LoVo (cell line): ENCODE measurements around the gene SNRPD1.
A peak's percentile ranks its signal among the peaks of the same experiment; 100 is the strongest.
"Not testable (repeated sequence)": the region's sequence is repeated elsewhere in the genome, so short reads cannot be mapped to it uniquely, and the experiment has no call there.

ENCODE experiments used
- DNase-seq: peaks from one replicate; pipeline ENCODE4 v3.0.0-alpha.2; 2016; ENCODE audit warnings: low spot score

SNRPD1 gene

DNA sequence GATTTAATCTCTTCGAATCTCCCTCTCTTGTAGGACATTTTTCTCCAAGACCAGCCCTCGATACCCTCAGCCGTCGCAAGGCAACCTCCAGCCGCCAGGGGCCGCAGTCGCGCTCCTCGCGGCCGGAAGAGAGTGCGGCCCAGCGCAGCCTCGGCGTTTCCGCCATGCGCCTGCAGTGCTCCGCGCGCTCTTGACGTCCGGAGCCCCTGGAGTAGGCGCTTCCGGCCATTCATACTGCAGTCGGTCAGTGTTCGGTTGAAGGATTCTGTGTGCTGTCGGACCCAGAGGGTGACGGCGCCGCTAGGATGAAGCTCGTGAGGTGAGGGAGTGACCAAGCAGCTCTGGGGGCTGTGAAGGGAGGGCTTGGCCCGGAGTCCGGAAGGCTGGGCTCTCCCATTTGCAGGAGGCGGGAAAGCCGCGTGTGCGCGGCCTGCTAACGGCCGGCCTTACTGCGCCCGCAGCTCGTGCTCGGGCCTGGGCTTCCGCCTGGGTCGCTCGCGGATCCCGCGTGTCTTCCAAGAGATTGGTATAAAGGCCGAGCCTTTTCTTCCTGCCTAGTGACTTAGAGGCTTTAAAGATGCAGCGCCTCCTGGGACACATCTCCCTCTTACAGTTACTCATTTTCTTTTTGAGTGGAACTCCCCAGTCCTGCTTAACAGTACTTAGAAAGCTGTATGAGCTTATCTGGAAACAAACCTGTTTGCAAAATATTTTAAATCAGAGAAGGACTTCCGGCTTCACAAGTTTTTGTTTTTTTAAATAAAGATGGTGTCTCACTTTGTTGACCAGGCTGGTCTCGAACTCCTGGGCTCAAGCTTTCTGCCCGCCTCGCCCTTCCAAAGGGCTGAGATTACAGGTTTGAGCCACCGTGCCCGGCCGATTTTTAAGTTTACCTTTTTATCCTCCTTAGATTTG lies at the start of gene SNRPD1:
Gene SNRPD1 (plus strand): TSS at position 190 of the 915 bp plus-strand sequence. CDS start 116 bp downstream, at position 306.
- peak; percentile 92 for DNase-seq

GRCh38 chr18:21571772-21572171 lies 40.3 kb upstream of the SNRPD1 start:
- no peak for DNase-seq

DNA sequence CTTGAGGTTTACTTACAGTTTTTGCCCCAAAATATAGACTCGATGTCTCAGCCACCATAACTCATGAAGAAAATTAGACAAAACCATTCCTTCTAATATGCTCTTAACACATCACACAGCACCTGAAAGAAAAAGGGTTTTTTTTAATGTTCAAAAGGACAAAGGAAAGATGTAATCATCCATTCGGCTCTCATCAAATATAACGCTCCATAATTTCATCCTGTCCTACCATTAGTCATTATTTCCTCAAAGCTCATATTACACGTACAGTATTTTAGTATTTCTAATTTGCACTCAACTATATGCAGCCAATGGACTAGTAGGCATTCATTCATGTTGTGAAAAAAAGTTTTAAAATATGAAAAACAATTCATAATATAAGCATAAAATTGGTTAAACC lies 36.5 kb upstream of the SNRPD1 start:
- no peak for DNase-seq

DNA sequence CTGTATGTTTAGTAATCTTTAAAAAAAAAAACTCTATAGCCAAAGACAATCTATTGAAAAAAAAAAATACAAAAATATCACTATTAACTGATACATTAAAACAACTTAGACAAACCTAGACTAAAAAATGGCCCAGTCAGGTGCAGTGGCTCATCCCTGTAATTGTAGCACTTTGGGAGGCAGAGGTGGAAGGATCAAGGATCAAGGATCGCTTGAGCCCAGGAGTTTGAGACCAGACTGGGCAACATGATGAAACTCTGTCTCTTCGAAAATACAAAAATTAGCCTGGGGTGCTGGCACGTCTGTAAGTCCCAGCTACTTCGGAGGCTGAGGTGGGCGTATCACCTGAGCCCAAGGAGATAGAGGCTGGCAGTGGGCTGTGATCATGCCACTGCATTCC lies 27.7 kb upstream of the SNRPD1 start:
- DNase-seq: no peak

- DNase-seq: not testable (repeated sequence)
Observed at GRCh38 chr18:21592361-21592760, 19.8 kb upstream of the SNRPD1 start.

DNA sequence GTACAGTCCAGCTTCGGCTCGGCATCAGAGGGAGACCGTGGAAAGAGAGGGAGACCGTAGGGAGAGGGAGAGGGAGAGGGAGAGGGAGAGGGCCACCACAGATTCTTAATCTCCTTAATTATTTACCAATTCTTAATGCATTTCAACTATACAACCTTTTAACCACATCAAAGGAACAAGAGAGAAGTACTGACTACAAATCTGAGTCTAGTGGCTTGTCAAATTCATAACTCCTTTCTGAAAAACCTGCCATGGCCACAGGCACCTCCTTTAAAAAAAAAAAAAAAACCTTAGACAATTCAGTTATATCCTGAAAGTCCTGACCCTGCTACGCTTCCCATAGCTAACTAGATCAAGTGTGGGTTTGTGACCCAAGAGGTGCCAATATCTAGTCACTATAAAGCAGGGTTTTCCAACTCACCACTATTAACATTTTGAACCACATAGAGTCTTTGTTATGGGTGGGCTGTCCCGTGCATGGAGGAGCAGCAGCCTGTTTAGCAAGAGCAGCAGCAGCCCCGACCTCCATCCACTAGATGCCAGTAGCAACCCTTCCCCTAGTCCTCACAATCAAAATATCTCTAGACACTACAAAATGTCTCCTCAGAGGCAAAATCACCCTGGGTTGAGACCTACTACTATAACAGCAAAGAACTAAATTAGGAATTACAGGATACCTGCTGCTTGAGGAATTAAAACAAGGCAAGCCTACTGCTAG lies 18.4 kb upstream of the SNRPD1 start:
- no peak for DNase-seq

GRCh38 chr18:21597620-21598019 lies 14.5 kb upstream of the SNRPD1 start:
- no peak for DNase-seq

GRCh38 chr18:21598726-21599584 lies 13.2 kb upstream of the SNRPD1 start:
- no peak for DNase-seq

DNA sequence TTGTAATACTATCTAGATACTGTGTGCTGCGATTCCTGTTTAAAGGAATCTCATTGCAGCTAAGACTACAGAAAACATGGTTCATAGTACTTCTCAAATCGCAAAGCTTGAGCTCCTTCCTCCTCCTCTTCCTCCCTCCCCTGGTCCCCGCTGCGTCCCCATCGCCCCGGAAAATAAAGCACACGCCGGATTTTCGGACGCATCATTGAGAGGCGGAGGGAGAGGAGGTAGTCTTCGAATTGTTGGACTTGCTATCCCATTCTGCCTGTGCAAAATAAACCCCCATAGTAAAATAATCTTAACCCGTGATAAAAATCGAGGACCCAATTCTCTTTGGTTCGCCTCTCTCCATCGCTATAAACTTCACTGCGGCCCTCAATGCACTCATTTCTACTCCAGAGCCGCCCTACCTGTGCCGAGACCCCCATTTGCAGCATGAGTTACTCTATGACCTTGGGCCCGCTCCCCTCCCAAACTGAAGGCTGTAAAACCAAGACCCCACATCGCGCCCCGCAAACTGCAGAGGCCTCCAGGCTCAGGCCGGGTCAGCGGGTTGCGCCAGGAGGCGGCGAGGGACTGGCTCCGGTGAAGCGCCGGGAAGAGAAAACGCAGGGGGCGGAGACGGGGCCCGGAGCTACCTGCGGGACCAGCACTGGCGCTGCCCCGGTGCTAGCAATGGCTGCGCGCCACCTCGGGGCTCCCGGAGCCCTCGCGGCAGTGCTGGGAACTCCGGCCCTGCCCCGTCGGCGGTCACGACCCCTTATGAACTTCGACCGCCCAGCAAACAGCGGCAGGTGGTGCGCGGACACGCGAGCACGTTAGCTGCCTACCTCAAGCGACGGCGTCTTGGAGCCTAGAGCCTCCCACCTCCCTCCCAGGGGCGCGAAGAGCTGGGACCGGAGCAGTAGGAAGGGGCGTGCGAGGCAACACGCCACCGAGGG lies 12.3 kb upstream of the SNRPD1 start:
- peak; percentile 46 for DNase-seq

DNA sequence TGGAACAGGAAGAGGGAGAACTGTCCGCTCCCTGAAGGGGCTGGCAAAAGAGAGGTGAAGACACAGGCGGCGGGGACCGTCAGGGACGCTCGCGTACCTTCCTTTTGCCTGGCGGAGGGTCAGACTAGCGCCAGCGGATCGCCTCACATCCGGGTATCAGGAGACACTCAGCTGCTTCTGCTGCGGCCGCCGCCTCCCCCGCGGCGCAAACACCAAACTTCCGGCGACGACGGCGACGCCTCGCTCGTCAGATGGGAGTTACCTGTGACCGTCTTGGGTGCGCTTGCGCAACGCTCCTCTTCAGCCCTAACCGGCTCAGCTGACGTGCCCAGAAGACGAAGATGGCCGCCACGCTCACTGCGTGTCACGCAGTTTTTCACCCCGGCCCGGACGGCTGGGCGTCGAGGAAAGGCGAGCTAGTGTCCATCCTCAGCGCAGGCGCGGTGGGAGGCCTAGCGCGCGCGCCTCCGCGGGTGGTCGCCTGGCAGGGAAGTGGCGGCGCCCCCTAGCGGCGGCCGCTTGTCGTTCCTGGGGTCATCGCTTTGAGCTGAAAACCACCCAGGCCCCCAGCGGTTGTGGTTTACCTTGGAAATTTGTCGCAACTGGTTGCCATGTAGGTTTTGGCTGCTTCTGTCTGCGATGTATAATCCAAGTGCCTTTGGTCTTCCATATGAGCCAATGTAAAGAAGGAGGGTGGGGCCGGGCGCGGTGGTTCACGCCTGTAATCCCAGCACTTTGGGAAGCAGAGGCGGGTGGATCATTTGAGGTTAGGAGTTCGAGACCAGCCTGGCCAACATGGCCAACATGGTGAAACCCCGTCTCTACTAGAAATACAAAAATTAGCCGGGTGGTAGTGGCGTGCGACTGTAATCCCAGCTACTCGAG lies 11.3 kb upstream of the SNRPD1 start, which contains the start of gene ESCO1:
Gene ESCO1 (minus strand): TSS at position 179 of the 885 bp plus-strand sequence. CDS start 25,861 bp downstream, outside the sequence.
- DNase-seq: peak; percentile 99

GRCh38 chr18:21602299-21602587 lies 9.9 kb upstream of the SNRPD1 start:
- no peak for DNase-seq

DNA sequence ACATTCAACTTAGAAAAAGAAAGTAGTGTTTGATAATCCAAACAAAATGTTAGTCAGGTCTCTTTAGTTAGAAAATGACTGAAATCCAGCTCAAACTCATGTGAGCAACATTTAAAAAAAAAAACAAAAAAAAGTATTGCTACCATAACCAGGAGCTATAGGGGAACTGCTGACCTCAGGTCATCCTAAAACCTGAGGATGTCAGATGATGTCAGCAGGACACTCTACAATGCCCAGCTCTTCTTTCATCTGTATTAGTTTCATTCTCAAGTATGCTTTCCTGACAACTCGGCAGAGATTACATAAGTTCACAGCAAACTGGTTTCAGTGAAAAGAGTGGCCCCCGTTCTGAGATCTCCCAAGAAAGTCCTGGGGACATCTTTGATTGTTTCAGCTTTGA lies 7.4 kb upstream of the SNRPD1 start:
- DNase-seq: no peak

GRCh38 chr18:21605213-21605612 lies 6.9 kb upstream of the SNRPD1 start:
- DNase-seq: no peak

GRCh38 chr18:21611401-21612124 lies 551 bp upstream of the SNRPD1 start:
- DNase-seq: not testable (repeated sequence)

- DNase-seq: not testable (repeated sequence)
Observed at GRCh38 chr18:21621640-21622039, 9.5 kb downstream of the SNRPD1 start.

- no peak for DNase-seq
Observed at GRCh38 chr18:21629089-21629832, 17.1 kb downstream of the SNRPD1 start.

GRCh38 chr18:21632393-21632792 lies 20.3 kb downstream of the SNRPD1 start:
- DNase-seq: no peak

GRCh38 chr18:21634588-21635199 lies 22.6 kb downstream of the SNRPD1 start:
- no peak for DNase-seq
